Heart right ventricle (tissue), 16 donors: ENCODE measurements around the gene CYP4X1. TPM values are rescaled to one million over a fixed set of nuclear protein-coding genes. Genes with fewer than 3 reads are reported as not detected.
"Not testable (repeated sequence)": the region's sequence is repeated elsewhere in the genome, so short reads cannot be mapped to it uniquely, and the experiment has no call there.

Experiments used
- ATAC-seq, 8 donors: fragments of 200-7000 bp; cut with Tn5 transposase; one replicate each; pipeline ENCODE4 v1.9.1; 2020; ENCODE audit warnings: mild to moderate bottlenecking in 8 of 8, moderate library complexity in 8 of 8, moderate number of reproducible peaks in 1 of 8
- DNase-seq, 2 donors: peaks; one replicate each; pipeline ENCODE4 v3.0.0-alpha.2; 2020
- H3K27ac ChIP-seq, 10 donors: fragments of 200-600 bp; sonication (generic) in 2 of 10; one replicate each; pipeline versions ENCODE4 v1.5.0 to v1.8.0; 2020 to 2022; ENCODE audit warnings: mild to moderate bottlenecking in 3 of 10
- H3K27me3 ChIP-seq, 7 donors: fragments of 200-600 bp; one replicate each; pipeline ENCODE4 v1.8.0; 2021 to 2022; ENCODE audit warnings: mild to moderate bottlenecking in 2 of 7
- H3K36me3 ChIP-seq, 9 donors: fragments of 200-600 bp; sonication (generic) in 1 of 9; one replicate each; pipeline versions ENCODE4 v1.5.0 to v1.8.0; 2020 to 2022; ENCODE audit warnings: mild to moderate bottlenecking in 2 of 9
- H3K4me1 ChIP-seq, 9 donors: fragments of 200-600 bp; sonication (generic) in 1 of 9; one replicate each; pipeline versions ENCODE4 v1.5.0 to v1.8.0; 2020 to 2022; ENCODE audit warnings: mild to moderate bottlenecking in 4 of 9
- H3K4me3 ChIP-seq, 10 donors: fragments of 200-600 bp; sonication (generic) in 2 of 10; one replicate each; pipeline versions ENCODE4 v1.5.0 to v1.8.0; 2020 to 2022; ENCODE audit warnings: mild to moderate bottlenecking in 7 of 10, moderate library complexity in 2 of 10
- H3K9me3 ChIP-seq, 11 donors: fragments of 200-600 bp in 10 of 11; sonication (generic) in 2 of 11; one replicate each; pipeline versions ENCODE4 v1.5.0 to v1.8.0; 2013 to 2022; ENCODE audit warnings: mild to moderate bottlenecking in 2 of 11, control low read depth in 1 of 11, moderate library complexity in 1 of 11
- CTCF ChIP-seq, 9 donors: fragments of 200-600 bp; sonication (generic) in 2 of 9; IDR thresholded peaks; one replicate each; pipeline versions ENCODE4 v1.5.0 to v1.8.0; 2021 to 2022; ENCODE audit warnings: antibody characterized with exemption in 9 of 9, mild to moderate bottlenecking in 5 of 9, moderate library complexity in 1 of 9
- WGBS, 2 donors: extraction: QIAGEN DNeasy Blood & Tissue Kit; methylation state at CpG; one replicate each; pipeline ENCODE4 v1.1.7; 2013; ENCODE audit warnings: inconsistent platforms in 1 of 2; 5-methylcytosine and 5-hydroxymethylcytosine counted together
- intact Hi-C, 10 donors: fragments of 100-400 bp; cut with DNase I; formaldehyde crosslinking; loops; one replicate each; pipeline versions ENCODE4 v1.11.1 to v1.14.2; 2022
- polyA plus RNA-seq, 2 donors: library from polyadenylated mRNA; stranded (reverse); fragments of 200-250 nt; gene quantifications; one replicate each; pipeline ENCODE4 v1.2.3, GENCODE V29; 2013
- total RNA-seq, 10 donors: library from RNA; stranded (reverse); fragmentation: NEBNext Ultra II Directional in 3 of 10; extraction: Animal tissue kit (Norgen Biotek cat#: 25700) in 3 of 10; gene quantifications; one replicate each; pipeline versions ENCODE4 v1.2.1 to v1.2.4, GENCODE V29; 2021 to 2023
- donor health status: Arrhythmogenic right ventricular cardiomyopathy.
- donor health status: ischemic (EF 13 %, LVEDD 7.1; RV severe dilation, severe dysfunction).
- donor health status: healthy with polysubstance abuse.
- donor health status: DM: no; HTN: yes; CAD: no.
- donor health status: DM: no; HTN: no; CAD: no.
- donor health status: ischemic (EF 25% LVEDD 6.9; RV normal size, moderate dysfunction).
- donor health status: ischemic (EF 25% LVEDD 5.7; RV mildly dilated, moderate dysfunction).
- donor health status: healthy.
- donor health status: DM: yes; HTN: yes; CAD: no.
- donor health status: Ischemic cardiomyopathy.
- donor health status: ischemic (EF 35%, LVEDD 5.7; RV mildly dilated, moderate dysfunction).
- donor health status: nonischemic (EF 11% LVEDD 7.7; RV severe dilation, severe dysfunction).
- donor health status: DM: yes; HTN: yes; CAD: no.
- donor health status: PGD.
- donor health status: ischemic (EF 29% LVEDD 5.4; RV normal size, mild dysfunction).
- donor health status: nonischemic (EF 23%, LVEDD 6.1; RV moderate dilation, normal function).

The CYP4X1 gene
- total and polyA plus RNA-seq, 12 donors = 0.28 to 4.1 (median 1.3) TPM

DNA sequence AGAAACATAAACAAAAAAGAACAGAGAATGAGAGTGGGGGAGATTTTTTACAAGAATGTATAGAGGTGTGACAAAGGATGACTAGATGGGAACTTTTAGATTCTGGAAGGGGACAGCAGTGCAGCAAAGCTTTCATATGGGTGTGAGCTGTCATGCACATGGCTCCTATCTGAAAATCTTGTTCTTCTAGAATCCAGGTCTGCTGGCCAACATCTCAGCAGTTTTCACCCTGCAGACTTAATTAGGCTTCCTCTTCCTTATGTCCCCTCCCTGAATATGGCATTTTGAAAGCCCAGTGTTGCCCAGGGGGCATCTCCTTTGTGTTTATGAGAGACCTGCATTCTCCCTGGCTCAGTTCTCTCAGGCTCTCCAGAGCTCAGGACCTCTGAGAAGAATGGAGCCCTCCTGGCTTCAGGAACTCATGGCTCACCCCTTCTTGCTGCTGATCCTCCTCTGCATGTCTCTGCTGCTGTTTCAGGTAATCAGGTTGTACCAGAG, 43.7 kb downstream of the CYP4X1 start, which contains the start of gene CYP4Z1:
CYP4Z1 (plus strand) TSS at position 135 of the 498 bp plus-strand sequence; CDS start at position 395, 260 bp downstream.
- ATAC-seq = no peak
- H3K9me3 ChIP-seq = peaks cover 0 to 17% (median 0%) of the 10 kb centered on the region in 11 donors

DNA sequence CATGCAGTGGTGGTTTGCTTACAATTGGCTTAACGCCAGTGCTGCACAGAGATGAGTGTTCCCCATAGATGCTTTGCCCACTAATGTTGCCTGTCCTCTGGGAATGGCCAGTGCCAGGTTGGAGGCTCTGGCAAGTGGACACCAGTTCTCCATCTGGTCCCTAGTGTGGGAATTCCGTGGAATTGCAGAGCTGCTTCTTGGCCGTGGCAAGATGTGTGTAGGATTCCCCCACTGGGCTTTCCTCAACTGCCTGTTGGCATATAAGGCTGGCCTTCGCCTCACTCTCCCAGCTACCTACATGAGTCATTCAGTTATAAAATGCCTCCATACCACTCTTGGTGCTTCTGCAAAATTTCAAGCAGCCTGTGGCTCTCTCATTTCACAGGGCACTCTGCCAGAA, 45.6 kb downstream of the CYP4X1 start:
- 73 to 78% methylated on average over 4 of the region's 4 CpGs for WGBS, 2 donors
- H3K27me3 ChIP-seq, DNase-seq, intact Hi-C loops, H3K27ac ChIP-seq, H3K4me1 ChIP-seq, H3K36me3 ChIP-seq, ATAC-seq, H3K4me3 ChIP-seq: not testable (repeated sequence)
- H3K9me3 ChIP-seq = peaks cover 0 to 13% (median 0%) of the 10 kb centered on the region in 11 donors

More for the DNA sequence above, 43.7 kb downstream of the CYP4X1 start, which contains the start of gene CYP4Z1:
- Histone ChIP-seq H3K27me3 (no peaks in the 10 kb centered on the region), H3K27ac (no peak within 1 kb of the TSS), H3K4me1 (no peaks in the 10 kb centered on the region), H3K4me3 (no peak within 1 kb of the TSS), H3K36me3 (no peaks in the 10 kb centered on the region)
- TF ChIP-seq CTCF (IDR thresholded peaks at IDR 0.05) = no peak
- intact Hi-C loops = no loop called here
- no peak for DNase-seq

DNA sequence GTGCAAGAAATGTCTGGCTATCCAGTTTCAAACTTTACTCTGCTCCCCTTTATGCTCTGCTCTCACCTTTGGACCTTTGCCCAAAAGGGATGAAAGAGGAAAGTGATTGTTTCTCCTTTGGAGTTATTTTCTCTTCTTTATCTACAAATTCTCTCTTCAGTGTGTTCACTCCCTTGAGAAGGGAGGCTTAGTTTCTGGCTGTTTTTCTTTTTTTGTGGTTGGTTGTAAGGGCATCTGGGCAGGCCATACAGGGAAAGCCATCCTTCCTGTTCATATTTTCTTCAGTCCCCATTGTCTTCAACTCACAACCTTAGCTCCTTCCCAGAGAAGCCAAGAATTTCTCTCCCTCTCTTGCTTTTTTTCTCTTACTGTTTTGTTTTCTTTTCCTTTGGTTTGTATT, 46.0 kb downstream of the CYP4X1 start:
- ATAC-seq, H3K27me3 ChIP-seq, DNase-seq, H3K4me1 ChIP-seq, H3K4me3 ChIP-seq, intact Hi-C loops, H3K27ac ChIP-seq, H3K36me3 ChIP-seq: not testable (repeated sequence)
- peaks cover 0 to 11% (median 0%) of the 10 kb centered on the region in 11 donors for H3K9me3 ChIP-seq

DNA sequence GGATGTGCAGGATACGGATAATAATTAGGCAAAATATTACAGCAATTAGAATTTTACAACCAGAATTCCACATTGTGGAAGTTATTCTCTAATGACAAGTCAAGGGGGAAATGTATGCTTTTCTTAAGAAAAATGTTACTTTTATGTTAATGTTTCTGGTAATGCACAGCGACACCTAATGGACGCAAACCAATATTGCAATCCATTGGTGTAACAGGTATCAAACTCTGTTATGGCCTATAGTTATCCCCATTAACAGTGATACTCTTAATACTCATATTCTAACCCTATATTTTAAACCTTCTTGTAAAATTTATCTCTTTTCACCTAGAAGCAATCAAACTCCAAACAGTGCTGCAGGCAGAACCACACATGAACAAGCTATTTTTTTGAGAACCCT, 65.9 kb downstream of the CYP4X1 start:
- H3K27ac ChIP-seq, ATAC-seq, H3K4me1 ChIP-seq, H3K36me3 ChIP-seq, H3K27me3 ChIP-seq, H3K4me3 ChIP-seq, H3K9me3 ChIP-seq: not testable (repeated sequence)
- intact Hi-C loops = loop anchor here in 1 of 10 donors (10.0 kb wide), 1 partner anchor 345 kb away; no protein-coding TSS in a partner anchor
- TF ChIP-seq CTCF (IDR thresholded peaks at IDR 0.05) = peak; percentile 43 to 70 (median 62)
- DNase-seq = peak in 1 of 2 donors; percentile 21
- 4 to 5% methylated on average over 3 of the region's 3 CpGs for WGBS, 2 donors

- H3K4me1 ChIP-seq, ATAC-seq, H3K4me3 ChIP-seq, DNase-seq, intact Hi-C loops, H3K27ac ChIP-seq, H3K36me3 ChIP-seq, H3K9me3 ChIP-seq, H3K27me3 ChIP-seq: not testable (repeated sequence)
- WGBS, 2 donors = 4 to 17% methylated on average over 3 of the region's 3 CpGs
- TF ChIP-seq CTCF (IDR thresholded peaks at IDR 0.05) = peak in 5 of 9 donors; percentile 8 to 43 (median 30)
Observed at GRCh38 chr1:47091476-47091875, 68.0 kb downstream of the CYP4X1 start.

Other genes starting within 250 kb of the CYP4X1 start
- 10 to 100 TPM in 3 of 10 donors, 1 to 10 TPM in 4, under 1 TPM in 3; 0.77 to 22.5 (median 3.8) TPM for gene CYP4B1, start 224.6 kb upstream of the CYP4X1 start, total RNA-seq
- 10 to 100 TPM; 15.9 to 33.2 TPM for gene CYP4B1, start 224.6 kb upstream of the CYP4X1 start, polyA plus RNA-seq
- under 1 TPM in 1 of 10 donors, not detected in 9; 0.25 TPM for gene CYP4A11, start 82.2 kb upstream of the CYP4X1 start, total RNA-seq
- gene CYP4A11, start 82.2 kb upstream of the CYP4X1 start, polyA plus RNA-seq = under 1 TPM; 0.01 to 0.15 TPM
- under 1 TPM in 6 of 10 donors, not detected in 4; 0.12 to 0.70 (median 0.43) TPM for gene CYP4Z1, start 43.6 kb downstream of the CYP4X1 start, total RNA-seq
- gene CYP4Z1, start 43.6 kb downstream of the CYP4X1 start, polyA plus RNA-seq = 1 to 10 TPM in 1 of 2 donors, under 1 TPM in 1; 0.09 to 2.9 TPM
- not detected for gene CYP4A22, start 113.8 kb downstream of the CYP4X1 start, total RNA-seq
- not detected for gene CYP4A22, start 113.8 kb downstream of the CYP4X1 start, polyA plus RNA-seq
- gene PDZK1IP1, start 166.4 kb downstream of the CYP4X1 start, total RNA-seq = under 1 TPM in 2 of 10 donors, not detected in 8; 0.44 to 0.78 TPM
- gene PDZK1IP1, start 166.4 kb downstream of the CYP4X1 start, polyA plus RNA-seq = under 1 TPM; 0.23 to 0.51 TPM
- 1 to 10 TPM; 1.8 to 5.0 (median 4.0) TPM for gene TAL1, start 208.6 kb downstream of the CYP4X1 start, total RNA-seq
- gene TAL1, start 208.6 kb downstream of the CYP4X1 start, polyA plus RNA-seq = 1 to 10 TPM; 2.4 to 7.4 TPM